Stimulated activated CD8-positive, alpha-beta memory T cell treated with anti-CD3 and anti-CD28 coated beads, Interleukin-7, amount 100 ng/mL, for 4 hours (primary cell): Measurements from ENCODE around the gene TGFBR1.

Experiments used
- DNase-seq, 2 donors: peaks; one replicate each; pipeline ENCODE4 v3.0.0-alpha.2; 2020; ENCODE audit warnings: low read depth in 2 of 2

The TGFBR1 gene

DNA sequence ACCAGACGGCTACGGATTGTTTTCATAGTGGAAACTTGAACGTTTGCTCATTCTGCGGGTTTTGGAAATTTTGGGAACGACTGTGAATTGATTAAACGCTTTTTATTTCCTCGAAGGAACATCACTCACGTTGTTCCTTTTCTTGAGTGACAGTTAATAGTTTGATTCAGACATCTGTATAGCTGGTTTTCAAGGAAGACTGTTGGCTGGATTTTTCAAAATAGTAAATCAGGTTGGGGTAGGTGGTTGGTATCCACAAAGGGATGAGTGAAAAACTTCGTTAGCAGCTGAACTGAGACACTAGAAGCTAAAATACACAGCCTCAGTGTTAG is 1.1 kb downstream of the TGFBR1 start:
- DNase-seq: no peak

DNA sequence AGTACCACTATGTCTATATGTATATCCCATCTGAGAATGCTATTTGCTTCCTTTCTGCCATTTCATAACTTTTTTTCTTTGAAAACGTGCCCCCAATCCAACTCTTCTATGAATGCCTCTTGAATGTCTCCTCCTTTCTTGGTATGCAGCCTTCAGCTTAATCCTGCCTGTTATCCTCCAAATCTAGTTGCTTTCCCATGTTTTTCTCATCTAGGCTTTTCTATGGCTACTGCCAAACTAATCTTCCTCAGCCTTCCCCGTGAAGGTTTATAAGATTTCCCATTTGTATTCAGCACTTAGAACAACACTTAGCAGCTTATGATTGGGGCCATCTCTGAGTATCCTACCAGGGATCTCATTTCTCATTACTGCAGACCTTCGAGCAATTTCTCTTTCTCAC is 2.5 kb downstream of the TGFBR1 start:
- no peak for DNase-seq

DNA sequence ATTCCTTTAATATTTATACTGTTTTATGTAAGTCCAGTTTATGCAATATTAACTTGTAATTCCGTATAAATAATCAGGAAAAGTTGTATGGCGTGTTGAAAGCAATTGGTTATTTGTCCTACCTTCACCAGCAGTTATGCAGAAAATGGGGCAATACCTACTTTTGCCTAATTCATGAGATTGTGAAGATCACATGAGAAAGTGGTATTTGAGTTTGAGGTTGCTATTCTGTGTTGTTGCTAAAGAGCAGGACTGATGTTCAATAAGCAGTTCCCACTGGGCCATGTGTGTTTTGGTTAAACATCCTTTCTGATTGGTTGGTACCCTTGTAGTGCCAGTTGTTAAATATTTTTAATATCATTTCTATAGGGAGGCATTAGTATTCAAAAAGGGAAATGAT is 3.2 kb downstream of the TGFBR1 start:
- no peak for DNase-seq

DNA sequence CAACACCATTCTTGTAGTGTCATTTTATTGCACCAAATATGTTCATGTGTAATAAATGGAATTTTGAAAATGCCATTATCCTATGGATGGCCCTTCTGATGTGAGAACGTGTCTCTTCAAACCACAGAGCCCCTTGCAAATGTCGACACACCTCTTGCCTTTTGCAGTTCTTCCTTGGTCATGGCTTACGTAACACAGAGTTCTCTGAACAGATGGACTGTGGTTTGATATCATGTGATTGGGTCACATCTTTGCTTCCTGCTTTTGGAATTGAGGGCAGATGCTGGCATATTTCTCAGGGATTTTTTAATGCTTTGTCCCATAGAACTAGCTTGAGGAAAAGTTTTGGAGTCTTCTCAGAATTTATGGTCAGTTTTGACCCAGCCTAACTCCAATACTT is 4.6 kb downstream of the TGFBR1 start:
- no peak for DNase-seq

DNA sequence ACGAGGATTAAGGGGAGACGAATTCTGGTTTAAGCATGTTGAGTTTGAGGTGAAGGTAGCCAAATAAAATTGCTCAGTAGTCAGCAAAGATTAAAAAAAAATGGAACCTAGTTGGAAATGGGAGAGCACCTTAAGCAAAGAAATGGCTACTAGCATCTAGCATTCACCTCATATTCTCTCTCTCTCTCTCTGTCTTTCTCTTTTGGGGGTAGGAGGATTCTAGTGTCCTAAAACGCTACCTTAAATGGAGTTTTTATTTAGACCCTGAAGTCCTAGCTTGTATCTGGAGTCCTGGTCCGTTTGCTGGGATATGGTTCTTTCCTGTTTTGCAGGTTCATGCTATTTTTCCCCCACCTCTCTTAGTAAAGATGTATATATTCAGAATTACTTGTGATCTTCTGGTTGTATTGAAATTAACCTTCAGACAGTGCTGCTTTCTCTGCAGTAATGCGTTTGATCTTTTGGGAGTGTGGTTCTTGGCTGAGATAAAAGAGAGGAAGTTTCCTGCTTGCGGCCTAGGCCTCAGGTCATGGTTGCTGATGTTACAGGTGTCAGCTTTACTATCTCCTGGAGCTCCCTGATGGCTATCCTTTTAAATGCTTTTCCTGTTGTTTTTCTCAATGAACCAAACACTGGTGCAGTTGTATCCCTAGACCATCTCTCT is 8.0 kb downstream of the TGFBR1 start:
- no peak for DNase-seq

DNA sequence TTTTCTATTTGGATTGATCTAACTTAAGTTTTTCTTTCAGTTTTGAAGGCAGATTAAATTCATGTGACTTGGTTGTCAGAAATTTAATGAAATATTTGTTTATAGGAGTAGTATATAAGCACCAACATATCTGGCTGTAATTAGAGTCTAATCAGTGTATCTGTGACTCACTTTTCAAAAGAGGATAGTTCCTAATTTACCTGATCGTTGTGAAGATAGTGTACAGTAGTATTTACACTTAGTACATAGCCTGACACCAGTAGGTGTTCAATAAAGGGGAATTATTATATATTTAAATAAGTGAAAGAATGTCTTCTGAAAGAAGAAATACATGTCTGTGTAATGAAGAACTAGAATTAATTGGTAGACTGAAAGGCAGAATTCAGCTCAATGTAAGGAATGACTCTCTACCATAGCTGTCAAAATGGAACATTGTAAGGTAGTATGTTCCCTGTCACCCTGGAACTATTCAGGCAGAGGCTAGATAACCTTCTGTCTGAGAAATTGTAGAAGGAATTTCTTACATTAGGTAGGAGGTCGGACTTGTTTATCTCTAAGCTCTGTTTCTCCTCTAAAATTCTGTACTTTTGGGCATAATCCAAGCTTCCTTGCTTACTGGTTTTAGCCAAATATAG is 8.6 kb downstream of the TGFBR1 start:
- DNase-seq: no peak

DNA sequence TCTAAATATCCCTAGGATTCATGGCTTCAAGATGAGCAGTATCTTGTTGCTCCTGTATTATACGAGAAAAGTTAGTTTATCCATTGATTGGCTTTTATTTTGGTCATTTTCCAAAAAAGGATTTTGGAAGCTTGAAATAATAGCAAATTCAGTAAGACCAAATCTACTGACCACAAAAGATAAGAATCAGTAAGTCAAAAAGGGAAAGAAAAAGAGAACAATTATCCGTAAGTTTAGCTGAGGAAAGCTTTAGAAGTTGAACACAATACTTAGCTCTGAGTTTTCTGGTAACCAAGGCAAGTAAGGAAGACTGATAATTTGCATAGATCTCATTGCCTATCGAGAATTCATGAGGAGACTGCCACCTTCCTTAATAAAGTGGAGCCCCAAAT is 9.1 kb downstream of the TGFBR1 start:
- no peak for DNase-seq

DNA sequence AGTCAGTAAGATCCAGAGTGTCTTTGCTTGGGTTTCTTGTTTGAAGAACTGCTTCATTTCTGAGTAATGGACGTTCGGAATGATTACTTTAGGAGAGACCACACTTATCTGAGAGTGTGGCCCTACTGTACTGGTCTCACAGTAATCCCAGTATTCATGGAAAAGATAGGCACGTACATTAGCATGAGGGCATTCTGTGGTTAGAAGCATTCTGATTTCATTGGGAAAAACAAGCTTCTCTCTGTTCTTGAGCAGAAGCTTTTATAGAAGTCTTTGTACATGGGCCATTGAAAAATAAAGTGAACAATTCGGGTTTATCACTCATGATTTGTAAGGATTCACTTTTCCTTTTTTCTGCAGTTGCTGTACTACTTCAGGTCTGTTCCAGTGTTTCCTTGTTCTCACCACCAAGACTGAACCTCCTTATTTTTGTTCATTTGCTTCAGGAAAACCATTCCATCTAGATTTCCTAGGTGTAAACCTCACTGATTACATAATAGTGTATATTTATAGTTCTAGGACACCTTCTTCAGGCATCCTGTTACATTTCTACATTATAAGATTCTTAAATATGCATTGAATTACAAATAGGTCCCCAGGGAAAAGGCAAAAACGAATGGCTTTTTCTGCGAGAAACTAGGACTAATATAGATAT is 10.1 kb downstream of the TGFBR1 start:
- no peak for DNase-seq

DNA sequence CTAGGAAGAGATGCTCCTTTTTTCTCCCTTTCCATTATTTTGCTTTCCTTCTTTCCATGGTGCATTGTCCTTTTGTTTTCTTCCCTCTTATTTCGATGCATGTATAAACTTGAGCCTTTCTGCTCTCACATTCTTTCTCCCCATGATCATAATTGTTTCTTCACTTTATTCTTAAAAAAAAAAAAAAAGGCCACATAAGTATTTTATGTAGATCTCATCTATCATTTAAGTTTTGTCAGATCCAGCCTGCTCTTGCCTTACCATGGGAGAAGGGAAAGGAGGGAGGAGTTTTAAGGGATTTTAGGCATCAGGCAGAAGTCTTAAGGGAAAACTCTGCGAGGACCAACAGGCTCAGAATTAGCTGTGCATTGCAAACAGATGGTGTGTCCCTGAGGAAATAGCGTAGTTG is 11.1 kb downstream of the TGFBR1 start:
- no peak for DNase-seq

DNA sequence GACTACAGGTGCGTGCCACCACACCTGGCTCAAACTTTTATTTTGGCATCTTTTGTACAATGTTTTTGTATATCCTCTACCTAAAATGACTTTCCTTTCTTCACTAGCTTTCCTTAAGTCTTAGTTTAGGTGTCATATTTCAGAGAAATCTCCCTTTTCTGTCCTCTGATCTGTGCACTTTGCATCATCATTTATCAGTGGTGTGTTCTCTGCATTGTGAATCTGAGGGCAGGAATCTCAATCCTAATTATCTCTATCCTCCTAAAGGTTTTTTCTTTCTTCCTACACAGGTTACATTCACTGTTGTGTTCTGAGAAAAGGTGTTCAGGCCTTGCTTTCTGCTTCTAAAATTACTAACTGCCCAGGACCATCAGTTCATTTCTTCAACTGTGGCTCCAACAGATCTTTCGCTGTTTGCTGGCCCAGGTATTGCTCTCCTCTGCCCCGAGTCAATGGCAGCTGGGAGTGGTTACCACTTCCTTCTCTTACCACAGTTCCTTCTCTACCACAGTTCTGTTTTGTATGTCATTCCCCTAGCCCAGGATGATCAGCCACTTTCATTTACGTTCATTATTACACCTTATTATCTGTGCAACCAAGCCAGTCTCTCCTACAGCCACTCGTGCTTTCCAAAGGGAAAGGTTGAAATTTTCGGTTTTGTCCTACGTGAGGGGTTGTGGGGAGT is 14.0 kb downstream of the TGFBR1 start:
- no peak for DNase-seq

DNA sequence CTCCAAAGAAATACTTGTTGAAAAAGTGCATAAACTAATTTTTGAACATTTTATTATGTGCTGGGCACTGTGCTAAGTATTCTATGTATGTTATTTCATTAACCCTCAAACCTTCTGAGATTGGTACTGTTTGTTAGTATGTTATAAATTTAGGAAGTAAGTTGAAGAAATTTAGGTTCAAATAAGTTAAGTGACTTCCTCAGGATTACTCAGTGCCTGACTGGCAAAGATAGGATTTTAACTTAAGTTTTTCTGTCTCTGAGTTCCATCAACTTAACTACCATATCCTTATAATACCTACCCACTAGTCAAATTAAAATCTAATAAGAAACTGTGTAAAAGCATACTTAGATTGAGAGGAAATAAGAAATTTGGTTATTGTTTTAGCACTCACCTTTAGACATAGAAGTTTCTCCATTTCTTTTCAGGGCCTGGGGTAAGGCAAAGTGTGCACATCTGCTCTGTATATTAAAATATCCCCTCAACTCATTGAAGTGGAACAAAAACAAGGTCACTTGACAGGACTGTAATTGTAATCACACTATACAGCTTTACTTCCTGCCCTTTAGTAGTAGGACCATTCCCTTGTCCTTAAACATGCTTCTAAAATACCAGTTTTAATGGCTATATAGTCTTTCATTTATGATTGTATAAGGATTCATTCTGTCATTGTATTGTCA is 15.2 kb downstream of the TGFBR1 start:
- DNase-seq: no peak

DNA sequence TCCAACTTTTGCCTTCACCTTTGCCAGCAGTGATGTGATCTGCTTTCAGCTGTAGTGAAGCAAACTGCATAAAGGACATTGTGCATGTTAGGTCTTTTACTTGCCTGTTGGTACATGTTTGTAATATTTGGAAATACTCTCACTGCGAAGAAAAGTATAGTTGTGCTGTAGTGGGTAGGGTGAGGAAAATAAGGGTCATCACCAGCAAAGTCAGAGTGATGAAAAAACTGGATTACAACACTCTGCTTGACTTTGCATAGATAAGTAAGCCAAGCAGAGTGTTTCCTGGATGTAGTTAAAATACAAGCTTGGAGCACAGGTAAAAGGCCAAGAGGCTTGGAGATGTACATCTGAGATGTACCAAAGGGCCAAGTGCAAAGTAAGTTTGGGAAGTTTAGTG is 16.7 kb downstream of the TGFBR1 start:
- DNase-seq: no peak

DNA sequence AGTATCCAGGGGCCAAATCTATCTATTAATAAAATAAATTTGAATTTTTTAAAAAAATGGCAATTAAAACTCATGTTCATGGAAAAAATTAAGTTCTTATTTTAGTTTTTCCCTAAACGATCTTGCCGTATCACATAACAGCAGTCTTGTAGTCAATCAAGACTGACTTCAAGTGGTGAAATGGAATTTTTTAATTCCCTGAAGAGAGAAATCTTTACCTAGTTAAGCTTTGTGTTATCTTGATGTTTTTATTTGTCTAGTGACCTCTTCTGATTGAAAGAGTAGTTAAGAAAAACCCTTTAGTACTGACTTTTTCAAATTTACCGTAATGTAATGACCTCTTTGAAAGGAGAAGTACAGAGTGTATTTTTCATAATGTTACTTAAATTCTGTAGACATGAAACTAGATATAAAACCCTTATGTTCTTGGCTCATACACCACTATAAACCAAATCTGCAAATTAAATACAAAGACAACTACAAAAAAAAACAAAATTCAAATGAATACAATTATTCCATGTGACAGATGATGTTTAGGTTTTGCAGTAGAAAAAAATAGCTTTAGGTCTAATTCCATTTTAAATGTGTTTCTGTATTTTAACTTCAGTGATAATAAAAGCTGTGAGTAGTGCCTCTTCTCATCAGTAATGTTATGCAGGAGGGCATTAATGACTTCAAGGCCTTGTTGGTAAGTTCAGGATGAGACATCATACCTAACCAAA is 19.8 kb downstream of the TGFBR1 start:
- DNase-seq: no peak

DNA sequence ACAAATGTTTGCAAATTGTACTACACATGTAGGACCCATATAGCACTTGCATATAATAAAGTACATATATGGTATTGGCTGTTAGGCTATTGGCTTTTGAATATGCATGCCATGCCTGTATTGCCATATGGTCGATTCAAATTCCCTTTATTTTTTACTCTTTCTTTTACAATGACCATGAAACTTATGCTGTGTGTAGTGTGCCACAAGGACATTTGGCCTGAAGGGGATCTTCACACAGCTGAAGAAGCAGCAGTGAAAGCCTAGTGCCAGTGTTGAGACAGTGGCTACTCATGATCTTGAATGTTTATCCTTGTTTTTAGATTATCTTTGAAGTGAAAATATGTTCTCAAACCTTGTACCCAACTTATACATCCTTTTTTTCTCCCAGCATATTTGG is 20.5 kb downstream of the TGFBR1 start:
- no peak for DNase-seq

DNA sequence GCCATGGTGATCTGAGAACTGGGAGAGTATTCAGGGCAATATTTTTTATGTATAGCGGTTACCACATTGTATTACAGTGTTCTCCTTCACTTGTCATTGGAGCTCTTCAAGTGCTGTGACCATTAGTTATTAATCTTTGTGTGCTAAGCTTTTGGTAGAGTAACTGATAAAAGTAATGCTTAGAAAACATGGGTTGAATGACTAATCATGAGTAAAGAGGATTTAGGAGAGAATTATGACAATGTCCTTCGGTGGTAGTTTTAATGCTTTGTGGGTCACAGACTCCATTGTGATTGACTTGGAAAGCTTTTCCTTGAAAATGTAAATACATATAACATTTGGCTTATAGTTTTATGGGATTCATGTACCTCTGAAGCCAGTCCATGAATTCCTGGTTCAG is 21.4 kb downstream of the TGFBR1 start:
- DNase-seq: no peak

DNA sequence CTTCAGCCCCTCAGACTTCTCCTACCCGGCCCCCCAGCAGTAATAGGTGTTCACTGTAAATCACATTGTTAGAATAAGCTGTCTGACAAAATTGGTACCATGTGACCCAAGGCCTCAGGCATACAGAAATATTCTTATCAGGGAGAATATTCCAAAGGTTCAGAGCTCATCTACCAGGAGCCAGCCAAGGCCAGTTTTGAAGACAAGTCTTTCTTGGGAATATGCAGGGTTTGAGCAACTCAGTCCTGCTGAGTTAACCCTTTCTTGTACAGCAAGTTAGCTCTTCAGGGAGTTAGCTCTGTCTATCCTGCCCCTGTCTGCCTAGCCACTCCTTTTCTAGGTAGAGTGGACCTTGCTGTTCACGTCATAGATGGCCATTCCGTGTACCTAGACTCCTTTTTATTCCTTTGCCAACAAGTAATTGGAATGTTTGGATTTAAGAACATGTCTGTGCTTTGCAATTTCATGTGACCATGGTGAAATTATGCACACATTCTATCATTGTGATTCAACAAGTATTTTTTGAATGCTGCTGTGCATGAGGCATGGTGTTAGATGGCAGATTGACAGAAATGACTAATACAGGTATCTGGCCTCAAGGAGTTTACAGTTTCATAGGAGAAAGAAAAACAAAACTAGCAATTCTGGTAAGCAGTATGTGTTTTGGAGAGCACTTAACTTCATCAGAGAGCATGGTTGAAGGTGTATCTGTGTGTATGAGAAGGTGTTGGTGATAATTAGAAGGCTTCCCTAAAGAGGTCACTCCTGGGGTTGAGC is 22.6 kb downstream of the TGFBR1 start:
- DNase-seq: no peak

DNA sequence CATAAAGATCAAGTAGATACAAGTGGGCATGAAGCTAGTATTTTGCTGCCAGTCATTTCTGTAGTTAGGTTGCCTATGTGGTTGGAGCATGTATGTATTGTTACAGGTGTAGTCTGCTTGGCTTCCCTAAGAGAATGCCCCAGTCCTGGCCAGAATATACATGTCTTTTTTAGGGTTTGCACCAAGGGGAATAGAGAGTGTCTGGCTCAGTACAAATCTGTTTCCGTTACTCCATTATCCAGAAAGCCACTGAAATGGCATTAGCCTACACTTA is 23.2 kb downstream of the TGFBR1 start:
- no peak for DNase-seq

DNA sequence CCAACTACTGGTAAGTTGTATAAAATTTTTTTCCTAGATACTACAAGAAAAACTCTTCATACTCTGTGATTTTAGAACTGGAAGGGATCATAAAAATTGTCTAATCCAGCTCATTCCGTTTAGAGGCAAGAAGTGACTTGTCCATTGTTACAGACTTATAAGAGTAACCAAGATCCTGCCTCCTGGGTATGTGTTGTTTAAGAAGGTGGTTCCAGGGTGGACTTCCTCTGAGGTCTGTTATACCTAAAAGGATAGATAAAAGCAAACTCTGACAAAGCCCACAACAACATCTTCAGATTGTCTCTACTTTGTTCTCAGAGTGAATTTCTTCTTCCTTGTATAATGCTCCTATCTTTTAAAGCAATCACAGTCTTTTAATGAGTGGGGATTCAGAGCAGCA is 24.2 kb downstream of the TGFBR1 start:
- no peak for DNase-seq

DNA sequence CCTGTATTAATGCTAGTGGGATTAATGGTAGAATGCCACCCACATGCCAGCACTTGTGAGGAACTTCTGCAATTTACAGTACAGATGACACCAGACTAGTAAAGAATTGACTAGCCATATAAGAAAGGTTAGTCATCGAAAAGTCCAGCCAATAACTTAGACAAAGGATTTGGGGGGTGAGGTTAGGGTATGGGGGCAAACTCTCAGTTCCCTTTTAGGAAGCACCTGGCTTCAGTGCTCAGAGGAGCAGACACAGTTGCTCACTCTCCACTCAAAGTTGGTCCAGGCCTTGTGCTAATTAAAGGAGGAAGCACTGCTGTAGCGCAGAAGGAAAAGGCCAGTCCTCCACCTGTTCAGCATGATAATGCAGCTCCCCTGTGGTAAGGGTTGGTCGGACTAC is 25.2 kb downstream of the TGFBR1 start:
- no peak for DNase-seq

DNA sequence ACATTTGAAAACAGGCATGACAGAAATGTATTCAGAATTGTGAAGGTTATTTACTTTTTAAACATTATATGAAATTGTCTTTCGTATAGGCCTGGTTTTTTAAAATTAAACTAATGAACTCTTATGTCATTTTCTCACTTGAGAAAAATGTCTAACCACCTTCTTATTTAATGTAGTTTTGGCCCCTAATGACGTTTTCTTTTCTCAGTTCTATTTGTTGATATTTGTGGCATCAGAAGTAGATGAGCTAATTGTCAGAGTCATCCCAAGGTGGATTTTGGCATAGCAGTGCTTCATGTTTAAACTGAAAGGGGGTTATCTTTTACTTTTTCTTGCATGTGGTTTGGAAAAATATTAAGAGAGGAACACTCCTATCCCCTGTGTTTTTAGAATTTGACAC is 28.2 kb downstream of the TGFBR1 start:
- no peak for DNase-seq

DNA sequence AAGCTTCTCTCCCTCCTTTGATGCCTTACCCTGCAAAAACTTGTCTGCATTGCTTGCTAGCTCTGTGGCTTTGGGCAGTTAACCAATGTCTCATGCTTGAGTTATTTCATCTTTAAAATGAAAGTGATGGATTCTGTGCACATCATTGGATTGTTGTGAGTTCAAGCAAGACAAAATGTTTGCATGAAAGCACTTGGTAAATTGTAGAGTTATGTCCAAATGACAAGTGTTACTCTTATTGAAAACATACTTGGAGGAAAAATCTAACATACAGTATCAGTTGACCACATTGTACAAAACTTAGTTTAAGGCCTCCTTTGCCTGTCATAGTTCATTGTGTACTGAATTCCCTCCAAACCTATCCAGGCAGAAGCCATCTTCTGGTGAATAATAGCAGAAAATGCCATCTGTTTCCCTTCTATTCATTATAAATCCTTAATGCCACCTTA is 30.0 kb downstream of the TGFBR1 start:
- DNase-seq: no peak
